SW 1271 (cell line): ENCODE data around the gene COMTD1.

Experiments
- DNase-seq, 2 experiments: peaks; one replicate each; lab custom pipeline; 2025; lab: John Stamatoyannopoulos, UW

COMTD1 gene

DNA sequence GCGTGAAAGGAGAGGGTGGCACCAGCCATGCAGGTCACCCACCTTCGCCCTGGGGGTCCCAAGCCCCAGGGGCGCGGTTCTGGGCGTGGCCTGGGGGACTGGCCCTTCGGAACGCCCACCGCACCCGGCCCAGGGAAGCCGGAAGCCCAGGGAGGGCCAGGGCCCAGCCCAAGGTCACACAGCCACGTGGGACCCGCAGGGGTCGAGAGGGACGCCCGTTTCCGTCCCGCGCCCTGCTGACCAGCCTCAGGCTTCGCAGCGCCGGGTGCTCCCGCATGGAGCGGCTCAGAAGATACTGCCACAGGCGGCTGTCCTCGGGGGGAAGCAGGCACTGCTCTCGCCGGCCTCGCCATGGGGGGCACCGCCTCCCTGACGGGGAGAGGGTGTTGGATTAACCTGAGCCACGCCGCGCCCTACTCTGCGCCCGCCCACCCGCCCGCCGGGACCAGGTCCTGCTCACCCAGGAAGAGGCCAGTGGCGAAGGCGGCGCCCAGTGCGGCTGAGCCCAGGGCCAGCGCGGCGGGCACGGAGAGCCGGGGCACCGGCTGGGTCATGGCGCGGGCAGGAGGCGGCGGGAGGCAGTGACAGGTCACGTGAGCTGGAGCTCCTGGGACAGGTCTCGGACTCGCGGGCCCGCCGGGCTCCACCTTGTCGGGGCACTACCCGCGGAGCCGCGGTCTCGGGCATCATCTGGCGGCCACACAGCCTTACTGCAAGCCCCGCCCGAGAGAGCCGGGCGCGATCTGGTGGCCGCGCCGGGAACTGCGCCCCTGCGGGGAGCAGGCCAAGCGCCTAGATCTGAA, at the start of gene COMTD1:
Gene COMTD1, minus strand, starts transcription at position 583 of the 803 bp plus-strand sequence. Its CDS starts 29 bp downstream, at position 554.
- DNase-seq, result peak; percentile 53 to 84

DNA sequence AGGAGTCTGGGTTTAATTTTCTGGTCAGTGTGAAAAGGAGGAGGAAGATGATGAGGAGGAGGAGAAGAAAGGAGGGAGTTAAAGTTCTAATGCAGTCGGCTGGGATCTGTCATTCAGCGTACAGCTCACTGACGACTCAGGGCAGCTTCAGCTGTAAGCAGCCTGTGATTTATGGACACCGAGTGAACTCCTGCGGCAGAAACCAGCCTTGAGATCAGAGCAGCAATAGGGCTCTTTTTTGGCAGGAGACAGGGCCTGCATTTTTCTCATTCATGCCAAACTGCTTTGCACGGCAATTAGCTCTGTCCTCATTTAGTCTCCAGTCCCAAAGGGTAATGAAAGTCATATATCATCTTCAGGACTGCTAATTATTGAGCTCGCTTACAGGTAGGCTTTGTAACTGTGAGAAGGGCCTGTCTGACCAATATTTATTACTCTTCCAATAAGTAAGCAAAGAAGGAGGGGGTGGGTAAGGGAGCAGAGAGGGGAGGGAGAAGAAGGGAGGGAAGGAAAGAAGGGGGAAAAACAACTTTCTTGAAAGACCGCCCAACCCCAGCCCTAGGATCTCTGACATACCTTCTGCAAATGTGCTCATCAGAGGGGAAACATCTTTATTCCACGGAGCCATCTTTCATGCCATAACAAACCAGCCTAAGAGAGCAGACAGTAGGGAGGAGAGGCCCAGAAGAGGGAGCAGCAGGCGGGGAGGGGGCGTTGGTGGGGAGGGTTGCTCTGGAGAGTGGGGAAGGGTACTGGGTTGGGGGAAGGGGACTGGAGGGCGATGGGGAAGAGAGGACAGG, 48.1 kb upstream of the COMTD1 start:
- no peak for DNase-seq

DNA sequence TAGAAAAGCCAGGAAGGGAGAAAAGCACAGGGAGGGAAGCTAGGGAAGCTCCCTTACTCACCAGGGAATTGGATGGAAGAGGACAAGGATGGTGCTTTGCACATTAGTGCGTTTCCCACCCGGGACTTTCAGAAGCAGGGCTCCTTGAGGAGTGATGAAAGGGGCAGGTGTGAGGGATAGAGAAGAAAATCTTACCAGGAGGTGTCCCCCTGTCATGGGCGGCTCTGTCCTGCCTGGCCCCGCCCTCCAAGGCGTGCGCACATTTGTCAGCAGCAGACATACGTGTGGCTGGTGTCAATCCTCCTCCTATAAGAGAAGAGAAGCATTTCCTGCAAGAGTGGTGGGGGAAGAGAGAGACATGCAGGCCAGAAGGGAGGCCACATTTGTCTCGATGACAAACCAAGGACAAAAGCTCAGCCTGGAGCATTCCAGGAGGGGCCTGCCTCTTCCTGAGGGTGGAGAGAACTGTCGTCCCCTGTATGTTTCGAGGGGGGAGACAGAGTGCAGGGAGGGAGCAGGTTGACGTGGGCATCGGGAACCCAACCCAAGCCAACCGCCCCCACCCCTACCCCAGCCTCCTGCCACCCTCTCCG, 47.4 kb upstream of the COMTD1 start:
- no peak for DNase-seq

DNA sequence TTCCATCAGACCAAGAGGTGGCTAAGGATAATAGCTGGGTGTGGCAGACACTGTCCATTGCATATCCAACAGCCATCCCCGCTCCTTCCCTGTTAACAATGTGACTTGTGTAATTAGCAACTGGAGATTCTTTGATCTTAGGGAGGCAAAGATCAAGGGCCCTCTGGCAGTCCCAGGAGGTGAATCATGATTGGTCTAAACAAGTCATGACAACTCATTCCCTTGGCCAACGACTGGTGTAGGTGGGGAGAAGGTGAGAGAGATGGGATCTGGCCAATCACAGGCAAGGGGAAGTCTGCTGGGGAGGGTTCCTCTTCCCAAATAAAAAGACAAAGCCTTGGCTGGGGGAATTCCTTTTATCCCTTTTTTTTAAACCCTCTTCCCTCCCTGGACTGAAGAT, 46.2 kb upstream of the COMTD1 start:
- no peak for DNase-seq

DNA sequence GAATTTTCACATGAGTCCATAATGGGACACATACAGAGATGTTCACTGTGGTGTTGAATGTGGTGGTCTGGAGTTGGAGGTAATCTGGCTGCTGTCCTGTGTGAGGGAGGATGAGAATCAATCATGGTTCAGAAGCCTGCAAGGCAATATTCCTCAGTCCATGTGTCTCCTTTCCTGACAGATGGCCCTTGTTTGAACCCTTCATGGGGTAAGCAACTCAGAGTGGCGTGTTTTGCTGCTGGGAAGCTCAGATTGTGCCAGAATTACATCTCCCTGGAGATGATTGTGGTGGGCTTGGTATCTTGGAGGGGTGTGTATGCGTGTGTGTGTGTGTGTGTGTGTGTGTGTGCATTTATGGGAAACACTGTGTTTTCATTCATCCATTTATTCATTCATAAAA, 44.5 kb upstream of the COMTD1 start:
- DNase-seq, result no peak

DNA sequence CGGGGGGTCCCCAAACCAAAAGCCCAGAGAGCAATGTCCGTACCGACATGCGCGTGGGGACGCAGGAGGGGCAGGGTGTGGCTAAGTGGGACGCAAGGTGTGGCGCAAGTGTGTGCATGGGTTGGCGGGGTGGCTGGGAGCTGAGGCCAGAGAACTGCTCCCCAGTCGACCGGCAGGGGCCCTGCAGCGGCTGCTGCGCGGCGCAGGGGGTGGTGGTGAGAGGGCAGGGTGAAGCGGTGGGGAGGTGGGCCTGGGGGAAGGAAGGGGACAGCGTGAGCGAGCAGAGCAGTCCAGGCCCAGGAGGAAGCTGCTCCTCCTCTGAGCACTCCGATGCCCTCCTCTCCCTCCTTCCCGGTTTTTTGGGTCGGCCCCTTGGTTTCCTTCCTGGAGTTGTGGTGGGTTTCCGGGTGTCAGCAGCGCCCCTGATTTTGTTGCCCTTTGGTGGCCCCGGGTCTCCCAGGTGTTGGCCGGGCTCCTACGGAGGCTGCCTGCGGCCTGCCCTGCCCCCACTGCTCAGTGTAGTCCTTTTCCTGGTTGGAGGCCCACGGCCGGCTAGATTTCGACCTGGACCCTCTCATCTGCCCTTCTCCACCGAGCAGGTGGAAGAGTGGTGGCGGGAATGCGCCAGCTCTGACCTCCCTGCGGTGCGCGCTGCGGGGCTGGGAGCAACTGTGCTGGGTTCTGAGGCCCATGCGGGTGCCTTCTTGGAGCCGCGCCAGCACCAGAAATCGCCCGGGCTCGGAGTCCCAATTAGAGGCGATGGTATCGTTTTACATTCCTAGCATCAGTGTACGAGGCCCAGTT, 40.5 kb upstream of the COMTD1 start:
- DNase-seq, result no peak

DNA sequence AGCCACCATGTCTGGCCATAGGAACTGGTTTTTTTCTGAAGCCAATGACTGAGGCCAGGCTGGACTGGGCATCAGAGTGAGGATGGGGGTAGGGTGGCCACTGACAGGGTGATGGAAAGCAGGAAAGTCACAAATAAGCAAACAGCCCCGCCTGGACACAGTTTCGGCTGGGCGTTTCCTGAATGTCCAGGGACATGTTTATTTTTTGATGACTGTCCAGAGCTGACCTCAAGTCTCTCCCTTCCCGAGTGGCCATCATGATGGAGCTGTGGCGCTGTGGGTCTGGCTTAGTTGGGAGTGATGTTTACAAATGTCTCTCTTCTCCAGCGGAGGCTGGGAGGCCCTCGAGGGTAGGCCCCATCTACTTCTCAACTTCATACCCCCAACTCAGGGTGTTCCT, 37.1 kb upstream of the COMTD1 start:
- DNase-seq, result no peak

DNA sequence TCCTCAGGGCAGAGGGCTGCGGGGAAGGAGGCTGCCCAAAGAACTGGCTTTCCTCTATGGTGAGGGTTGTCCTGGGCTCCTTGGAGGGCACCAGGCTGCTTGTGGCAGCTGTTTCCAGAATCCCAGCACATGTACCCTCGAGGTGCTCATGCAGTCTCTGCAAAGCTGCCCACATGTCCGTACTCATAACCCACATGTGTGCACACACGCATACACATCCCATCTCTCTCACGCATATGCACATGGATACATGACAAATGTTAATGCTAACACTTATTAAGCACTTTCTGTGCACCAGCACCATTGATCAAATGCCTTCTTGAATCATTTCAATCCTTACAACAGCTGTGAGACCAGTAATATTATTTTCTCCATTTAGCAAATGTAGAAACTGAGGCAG, 36.3 kb upstream of the COMTD1 start:
- DNase-seq, result no peak

DNA sequence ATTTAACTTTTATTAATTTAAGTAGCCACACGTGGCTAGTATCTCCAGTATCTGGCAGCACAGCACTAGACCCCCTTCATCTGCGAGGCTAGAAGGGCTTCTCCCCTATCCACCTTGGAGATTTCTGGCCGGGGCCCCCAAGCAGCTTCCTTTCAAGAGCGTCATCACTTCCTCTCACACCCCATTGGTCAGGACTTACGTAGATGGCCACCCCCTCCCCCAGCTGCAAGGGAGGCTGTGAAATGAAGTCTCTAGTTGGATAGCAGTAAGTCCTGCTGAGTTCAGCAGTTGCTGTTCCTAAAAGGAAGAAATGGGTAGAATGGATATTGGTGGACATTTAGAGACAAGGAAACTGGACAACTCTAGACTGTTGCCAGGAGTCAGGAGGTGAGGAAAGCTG, 33.8 kb upstream of the COMTD1 start:
- no peak for DNase-seq

DNA sequence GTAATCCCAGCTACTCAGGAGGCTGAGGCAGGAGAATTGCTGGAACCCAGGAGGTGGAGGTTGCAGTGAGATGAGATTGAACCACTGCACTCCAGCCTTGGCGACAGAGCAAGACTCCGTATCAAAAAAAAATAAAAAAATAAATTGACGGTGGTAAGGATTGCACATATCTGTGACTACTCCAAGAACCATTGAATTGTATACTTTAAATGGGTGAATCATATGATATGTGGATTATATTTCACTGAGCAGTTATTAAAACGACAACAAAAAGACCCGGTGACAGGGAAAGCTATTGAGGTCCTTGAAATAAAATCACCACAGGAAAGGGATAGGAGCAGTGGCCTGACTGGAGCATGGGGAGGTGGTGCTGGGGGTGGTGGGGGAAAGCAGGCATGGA, 31.2 kb upstream of the COMTD1 start:
- no peak for DNase-seq

DNA sequence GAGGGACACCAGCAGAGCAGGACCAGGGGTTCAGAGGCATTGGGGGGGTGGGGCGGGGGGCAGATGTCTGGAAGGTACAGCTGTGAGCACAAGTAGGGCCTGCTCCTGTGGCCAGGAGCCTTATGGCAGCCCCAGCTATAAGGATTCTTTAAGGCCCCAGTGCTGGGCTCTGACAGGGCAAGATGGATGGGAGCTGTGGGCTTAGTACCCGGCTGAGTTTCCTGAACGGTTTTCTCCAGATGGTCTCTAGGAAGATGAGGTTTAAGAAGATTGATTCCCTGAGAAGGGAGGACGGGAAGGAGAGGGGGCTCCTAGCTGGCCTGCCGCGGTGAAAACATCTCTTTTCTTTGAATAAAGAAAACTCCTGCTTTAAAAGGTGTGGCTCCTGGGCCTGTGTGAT, 30.1 kb upstream of the COMTD1 start:
- no peak for DNase-seq

DNA sequence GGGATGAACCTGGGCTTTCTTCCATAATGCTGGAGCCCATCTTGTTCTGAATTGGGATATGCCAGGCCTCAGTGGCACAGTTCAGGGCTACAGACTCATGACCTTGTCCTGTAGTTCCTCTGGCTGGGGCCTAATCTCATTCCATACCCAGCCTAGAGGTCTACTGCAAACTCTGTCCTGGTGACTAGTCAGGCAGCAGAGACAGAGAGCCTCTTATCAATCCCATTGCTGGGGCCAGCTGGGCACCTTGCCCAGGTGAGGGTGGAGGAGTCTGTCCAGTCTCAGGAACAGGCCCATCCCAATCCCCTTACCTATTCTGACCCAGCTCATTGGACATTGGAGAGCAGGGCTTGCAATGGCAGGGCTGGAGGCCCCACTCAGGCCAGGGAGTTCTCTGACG, 28.0 kb upstream of the COMTD1 start:
- DNase-seq, result no peak

DNA sequence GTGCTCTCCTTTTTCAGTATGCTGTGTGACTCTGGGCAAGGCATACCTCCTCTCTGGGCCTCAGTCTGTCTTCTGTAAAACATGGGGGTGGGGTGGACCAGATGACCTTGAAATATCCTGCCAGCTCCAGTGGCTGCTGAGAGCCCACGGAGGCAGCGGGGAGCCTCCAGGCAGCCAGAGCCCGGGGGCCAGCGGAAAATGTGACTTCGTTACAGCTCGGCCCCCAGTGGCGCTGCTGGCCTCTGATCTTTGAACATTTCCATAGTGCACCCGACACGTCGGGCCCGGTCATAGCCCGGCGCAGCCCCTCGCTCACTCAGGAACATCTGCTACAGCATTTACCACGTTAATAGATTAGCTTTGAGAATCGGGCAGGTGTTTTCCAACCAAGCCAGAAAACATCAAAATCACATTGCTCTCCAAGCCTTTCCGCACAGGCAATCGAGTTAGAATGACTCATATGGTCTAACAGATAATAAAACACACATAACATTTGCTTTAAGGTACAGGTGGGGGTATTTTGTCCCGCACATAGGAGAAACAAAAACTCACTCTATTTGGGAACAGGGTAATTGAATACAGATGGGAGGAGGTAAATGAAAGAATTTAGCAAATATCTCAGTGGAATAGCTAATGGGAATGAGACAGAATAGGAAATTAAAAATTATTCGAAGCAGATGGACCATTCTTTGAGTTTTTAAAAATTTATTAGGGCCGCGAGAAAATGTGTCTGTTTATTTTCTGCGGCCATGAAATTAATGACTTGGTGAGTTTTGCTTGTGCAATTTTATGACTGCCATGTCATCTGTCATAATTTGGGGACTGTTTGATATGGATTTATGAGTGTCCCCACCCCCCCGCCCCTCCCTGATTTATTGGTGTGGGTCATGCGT, 26.3 kb upstream of the COMTD1 start:
- DNase-seq, result no peak

DNA sequence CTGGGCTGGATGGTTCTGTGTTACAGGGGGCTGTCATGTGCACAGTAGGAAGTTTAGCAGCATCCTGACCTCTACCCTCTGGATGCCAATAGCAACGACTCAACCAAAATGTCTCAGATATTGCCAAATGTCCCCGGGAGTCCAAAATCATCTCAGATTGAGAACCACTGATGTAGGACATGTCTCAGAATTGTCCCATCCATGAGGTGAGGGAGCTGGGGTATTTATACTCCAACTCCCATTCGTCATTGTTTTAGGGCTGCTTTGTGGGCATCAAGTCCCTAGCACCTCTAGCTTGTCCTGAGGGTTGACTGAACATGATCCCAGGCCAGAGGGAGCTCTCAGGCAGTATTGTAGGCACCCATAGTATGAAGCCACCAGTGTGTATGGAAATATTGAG, 25.2 kb upstream of the COMTD1 start:
- no peak for DNase-seq

DNA sequence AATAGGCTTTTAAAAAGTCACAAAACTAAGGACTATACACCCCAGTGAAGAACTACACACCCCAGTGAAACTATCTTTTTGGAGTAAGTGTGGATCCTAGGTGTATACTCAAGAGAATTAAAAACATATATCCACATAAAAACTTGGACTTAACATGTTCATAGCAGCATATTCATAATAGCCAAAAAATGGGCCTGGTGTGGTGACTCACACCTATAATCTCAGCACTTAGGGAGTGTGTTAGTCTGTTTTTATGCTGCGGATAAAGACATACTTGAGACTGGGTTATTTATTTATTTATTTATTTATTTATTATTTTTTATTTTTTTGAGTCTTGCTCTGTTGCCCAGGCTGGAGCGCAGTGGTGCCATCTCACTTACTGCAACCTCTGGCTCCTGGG, 19.0 kb upstream of the COMTD1 start:
- DNase-seq, result no peak

DNA sequence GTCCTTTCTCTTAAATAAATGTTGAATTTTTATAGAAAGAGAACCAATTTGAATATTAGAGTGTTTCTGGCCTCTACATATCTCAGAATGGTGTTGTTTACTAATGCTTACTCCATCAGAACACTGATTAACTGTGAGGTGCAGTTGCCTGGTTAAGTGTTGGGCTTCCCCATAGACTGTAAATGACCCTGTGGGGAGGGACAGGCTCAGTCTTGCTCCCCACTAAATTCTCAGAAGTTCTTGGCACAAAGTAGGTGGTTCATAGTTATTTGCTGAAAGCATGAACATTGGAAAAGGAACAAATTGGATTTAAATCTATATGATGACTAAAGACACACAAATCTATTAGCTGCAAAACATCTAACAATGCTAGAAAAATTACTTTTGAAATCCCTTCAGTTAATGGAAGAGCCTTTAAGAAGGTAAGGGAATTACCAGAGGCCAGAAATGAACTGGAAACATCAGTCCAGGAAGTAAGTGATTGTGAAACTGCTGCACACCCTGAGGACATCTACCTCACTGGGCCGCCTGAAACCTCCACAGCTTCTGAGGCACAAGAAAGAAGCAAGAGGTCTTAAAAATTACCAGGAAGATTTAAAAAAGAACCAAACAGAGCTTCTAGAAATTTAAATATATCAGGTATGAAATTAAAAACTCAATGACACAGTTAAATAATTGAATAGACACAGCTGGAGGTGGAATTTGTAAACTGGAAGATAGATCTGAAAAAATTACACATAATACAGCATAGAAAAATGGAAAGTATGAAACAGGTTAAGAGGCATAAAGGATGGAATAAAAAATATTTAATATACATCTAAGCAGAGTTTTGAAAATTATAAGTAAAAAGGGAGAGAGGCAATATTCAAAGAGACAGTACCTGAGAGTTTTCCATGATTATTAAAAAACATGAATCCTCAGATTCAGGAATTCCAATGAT, 17.8 kb upstream of the COMTD1 start:
- DNase-seq, result no peak

DNA sequence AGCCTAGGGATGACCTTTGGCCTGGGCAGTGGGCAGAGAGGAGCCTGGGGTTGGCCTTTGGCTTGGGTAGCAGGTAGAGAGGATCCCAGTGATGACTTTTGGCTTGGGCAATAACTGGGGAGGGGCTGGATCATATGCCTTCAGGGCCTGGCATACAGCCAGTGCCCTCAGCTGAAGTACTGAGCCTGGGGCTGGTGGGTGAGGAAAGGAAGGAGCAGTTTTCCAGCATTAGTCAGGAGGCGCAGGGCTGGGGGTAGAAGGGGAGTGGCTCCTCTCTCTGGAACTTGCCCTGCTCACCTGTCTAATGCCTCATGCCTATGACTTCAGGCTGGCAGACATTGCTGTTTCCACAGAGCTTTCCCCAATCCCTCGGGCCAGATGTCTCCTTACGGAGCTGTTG, 15.2 kb upstream of the COMTD1 start:
- no peak for DNase-seq

DNA sequence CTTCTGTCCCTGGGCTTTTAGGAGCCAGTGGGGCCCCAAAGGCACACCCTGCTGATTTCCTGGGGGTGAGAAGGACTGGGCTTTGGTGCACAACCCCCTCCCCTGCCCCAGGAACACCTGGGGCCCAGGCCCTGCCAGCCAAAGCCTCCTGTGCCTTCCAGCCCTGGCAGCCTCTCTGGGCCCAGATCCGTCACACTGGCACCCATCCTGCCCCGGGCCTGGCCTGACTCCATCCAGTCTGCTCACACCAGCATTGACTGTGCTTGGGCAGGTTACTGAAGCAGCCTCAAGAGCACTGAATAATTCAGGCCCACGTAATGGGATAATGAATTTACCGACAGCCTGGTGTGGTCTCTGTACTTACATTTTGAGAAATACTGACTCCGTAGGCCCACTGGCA, 12.0 kb upstream of the COMTD1 start:
- no peak for DNase-seq

DNA sequence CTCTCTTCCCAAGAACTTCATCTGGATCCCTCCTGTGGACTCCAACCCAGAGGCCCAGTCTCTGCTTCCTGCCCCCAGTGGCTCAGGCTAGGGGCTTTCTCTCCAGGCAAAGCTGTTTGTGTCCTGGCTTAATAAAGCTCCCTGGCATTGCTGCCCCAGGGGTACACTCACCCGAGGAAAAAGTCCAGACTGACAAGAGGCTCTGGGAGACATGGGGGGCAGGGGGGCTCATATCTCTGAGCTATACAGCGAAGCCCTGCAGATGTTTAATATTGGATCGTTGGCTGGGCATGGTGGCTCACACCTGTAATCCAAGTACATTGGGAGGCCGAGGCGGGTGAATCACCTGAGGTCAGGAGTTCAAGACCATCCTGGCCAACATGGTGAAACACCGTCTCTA, 10.7 kb upstream of the COMTD1 start:
- no peak for DNase-seq
